NCI-H2196 (cell line): ENCODE measurements around the gene AGT.
"Not testable (repeated sequence)": the region's sequence is repeated elsewhere in the genome, so short reads cannot be mapped to it uniquely, and the experiment has no call there.

Experiments
- DNase-seq: peaks from one replicate; lab custom pipeline; 2025; ENCODE audit not compliant: unreplicated experiment; lab: John Stamatoyannopoulos, UW

Gene AGT

GRCh38 chr1:230707732-230708630, 5.9 kb downstream of the AGT start:
- DNase-seq = no peak

- no peak for DNase-seq
These were observed 6.8 kb downstream of the AGT start for GRCh38 chr1:230706887-230707731.

GRCh38 chr1:230706020-230706699, 7.8 kb downstream of the AGT start:
- DNase-seq = no peak

- no peak for DNase-seq
These were observed 8.5 kb downstream of the AGT start for GRCh38 chr1:230705289-230706019.

GRCh38 chr1:230704830-230705229, 9.1 kb downstream of the AGT start:
- DNase-seq = no peak

DNA sequence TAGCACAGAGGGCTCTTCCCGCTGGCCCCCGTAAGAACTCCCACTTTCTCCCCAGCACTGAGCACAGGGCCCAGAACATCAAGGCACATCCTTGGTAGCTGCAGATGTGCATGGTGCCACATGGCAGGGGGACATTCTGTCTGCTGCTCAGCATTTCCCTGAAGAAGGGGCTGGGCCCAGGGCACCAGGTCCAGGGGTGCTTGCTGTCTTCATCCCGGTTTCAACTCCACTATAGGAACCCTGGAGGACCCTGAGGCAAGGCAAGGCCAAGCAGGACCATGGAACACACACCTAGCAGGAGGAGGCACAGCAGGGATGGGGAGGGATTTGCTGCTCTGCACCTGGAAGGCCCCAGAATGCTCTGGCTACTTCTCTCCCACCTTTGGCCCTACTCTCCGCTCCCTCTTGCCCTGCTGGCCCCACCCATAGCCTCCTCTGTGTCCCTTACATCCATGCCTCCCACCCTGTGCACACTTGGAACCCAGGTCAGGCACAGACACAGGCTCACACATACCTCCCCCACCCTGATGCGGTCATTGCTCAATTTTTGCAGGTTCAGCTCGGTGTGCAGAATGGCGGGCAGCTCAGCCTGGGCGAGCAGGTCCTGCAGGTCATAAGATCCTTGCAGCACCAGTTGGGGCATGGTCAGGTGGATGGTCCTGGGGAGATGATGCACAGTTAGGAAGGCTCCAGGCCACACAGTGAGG, 10.1 kb downstream of the AGT start:
- no peak for DNase-seq

GRCh38 chr1:230702934-230703678, 10.8 kb downstream of the AGT start:
- no peak for DNase-seq

DNA sequence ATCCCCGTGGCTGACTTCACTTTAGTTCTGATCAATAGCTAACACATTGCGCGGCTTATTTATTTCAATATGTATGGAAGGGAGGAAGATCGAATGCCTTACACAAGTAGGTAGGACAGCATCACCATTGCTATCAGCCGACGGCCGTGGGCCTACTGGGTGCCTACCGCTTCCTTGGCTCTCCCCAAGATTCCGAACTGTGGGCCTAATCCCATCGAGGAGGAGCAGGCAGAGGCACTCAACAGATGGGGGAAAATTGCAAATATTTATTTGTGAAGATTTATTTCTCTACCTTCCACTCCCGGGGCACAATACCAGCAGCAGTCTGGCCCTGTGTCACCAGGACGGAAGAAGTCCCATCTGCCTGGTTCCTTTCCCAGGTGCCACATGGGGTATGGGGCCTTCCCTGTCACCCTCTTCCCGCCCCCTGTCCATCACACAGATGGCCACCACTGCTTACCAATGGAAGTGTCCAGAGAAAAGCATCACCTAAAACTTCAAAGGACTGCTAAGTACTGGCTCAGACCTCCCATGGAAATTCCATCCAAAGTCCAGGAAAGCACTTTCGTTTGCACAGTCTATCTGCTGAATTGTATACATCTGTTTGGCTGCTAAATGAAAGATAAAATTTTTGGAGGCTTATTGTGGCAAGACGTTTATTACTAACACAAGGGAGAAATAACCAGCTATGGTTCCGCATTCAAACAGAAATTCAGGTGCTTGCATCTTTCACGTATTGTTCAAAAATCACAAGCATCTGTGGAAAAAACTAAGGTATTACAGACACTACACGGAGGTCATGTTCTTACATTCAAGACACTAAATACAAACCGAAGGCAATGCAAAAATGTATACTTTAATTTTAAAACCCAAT, 11.8 kb downstream of the AGT start:
- DNase-seq = no peak

DNA sequence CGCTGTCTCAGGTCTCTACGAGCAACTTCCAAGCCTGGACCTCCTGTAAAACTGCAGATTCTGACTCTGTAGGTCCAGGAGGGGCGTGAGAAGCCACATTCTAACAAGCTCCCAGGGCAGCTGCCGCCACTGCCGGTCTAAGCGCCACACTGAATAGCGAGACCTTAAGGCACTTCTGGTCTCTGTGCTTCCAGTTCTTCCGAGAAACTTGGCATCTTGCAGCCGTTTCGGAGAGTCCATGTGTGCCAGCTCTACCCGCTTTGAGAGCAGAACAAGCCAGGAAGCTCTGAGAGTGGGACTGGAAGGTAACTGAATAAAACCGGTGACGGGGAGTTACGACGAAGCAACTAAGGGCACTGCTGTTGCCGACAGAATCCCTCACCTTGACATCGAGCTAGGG, 12.5 kb downstream of the AGT start:
- no peak for DNase-seq

DNA sequence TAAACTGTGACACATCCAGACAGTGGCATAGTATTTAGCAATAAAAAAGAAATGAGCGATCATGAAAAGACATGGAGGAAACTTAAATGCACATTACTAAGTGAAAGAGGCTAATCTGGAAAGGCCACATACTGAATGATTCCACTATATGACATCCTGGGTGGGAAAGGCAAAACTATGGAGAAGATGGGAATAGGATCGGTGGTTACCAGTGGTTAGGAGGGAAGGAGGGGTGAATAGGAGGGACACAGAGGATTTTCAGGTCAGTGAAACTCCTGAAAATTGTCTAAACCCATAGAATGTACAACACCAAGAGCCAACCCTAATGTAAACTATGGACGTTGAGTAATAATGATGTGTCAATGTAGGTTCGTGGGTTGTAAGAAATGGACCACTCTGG, 13.8 kb downstream of the AGT start:
- DNase-seq = no peak

DNA sequence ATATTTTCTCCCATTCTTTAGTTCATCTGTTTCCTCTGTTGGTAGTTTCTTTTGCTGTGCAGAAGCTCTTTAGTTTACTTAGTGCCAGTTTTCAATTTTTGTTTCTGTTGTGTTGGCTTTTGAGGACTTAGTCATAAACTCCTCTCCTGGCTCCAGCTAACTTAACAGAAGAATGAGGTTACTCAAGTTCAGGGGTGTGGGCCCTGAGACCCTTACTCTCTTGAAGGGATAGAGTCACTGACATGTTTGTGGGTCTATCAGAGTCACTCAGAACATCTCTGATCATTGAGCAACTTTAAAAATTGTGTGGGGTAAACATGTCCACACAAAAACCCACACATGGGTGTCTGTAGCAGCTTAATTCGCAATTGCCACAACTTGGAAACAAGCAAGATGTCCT, 14.2 kb downstream of the AGT start:
- DNase-seq = no peak

DNA sequence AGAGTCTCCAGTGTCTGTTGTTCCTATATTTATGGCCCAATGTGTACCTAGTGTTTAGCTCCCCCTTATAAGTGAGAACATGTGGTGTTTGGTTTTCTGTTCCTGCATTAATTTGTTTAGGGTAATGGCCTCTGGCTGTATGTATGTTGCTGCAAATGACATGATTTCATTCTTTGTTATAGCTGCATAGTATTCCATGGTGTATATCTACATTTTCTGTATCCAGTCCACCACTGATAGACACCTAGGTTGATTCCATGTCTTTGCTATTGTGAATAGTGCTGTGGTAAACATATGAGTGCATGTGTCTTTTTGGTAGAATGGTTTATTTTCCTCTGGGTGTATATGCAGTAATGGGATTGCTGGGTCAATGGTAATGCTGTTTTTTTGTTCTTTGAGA, 15.0 kb downstream of the AGT start:
- not testable (repeated sequence) for DNase-seq

- no peak for DNase-seq
These were observed 15.8 kb downstream of the AGT start for GRCh38 chr1:230698130-230698529.

DNA sequence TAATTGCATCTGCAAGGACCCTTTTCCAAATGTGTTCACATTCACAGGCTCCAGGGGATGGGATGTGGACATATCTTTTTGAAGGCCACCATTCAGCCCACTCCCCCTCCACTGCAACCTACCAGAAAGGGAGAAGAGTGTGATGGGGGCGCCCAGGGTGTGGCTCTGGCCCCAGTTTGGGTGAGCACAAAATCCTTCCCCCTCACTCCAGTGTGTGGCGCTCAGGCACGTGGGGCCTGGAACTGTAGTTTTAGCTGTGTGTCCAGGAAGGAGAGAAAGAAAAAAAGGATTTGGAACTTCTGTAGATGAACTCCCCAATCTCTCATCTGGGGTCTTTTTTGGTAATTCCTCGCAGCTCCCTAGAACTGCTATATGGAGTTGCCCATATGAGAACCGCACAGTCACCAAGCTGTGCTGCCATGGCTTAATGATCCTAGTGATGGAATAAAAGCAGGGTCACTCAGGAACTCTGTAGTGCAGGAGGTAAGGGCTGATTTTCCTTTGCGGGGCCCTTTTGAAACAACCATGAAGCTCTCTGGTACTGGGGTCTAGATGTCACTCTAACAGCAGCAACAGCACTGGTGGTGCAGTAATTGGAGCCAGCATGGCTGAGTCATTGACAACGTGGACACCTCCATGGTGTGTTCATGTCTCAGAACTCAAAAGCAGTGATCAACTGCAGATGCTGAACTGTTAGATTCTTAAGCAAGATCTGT, 17.0 kb downstream of the AGT start:
- DNase-seq = no peak

DNA sequence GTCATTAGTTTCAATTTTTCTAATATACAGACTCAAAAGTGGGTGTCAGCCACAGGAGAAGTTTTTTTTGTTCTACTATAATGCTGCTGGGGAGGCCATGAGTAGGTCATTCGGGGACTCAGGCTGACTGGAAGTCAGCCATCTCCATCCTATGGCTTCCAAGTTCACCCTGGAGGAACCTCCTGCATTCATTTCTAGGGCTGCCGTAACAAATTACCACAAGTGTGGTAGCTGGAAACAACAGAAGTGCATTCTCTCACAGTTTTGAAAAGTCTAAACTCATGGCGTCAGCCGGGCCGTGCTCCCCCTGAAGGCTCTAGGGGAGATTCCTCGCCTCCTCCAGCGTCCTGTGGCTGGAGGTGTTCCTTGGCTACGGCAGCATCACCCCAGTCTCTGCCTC, 17.7 kb downstream of the AGT start:
- DNase-seq = no peak

GRCh38 chr1:230694991-230695390, 18.9 kb downstream of the AGT start:
- DNase-seq = no peak

DNA sequence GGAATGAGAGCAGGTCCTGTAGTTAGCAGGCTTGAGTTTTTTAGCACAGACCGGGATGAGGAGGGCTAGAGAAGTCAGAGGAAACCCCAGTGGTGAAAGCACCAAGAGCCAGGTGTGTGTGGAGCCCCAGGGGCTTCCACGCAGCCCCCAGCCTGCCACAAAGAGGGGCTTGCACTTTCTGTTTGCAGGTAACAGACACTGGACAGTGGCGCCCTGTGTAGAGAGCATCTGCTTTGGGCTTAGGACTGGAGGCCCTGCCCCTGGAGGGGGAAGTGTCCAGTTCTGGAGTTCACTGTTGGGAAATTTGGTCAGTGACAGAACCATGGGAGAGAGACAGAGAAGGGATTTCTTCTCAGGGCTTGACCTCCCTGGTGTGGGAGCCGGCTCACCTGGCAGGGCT, 19.5 kb downstream of the AGT start:
- no peak for DNase-seq

DNA sequence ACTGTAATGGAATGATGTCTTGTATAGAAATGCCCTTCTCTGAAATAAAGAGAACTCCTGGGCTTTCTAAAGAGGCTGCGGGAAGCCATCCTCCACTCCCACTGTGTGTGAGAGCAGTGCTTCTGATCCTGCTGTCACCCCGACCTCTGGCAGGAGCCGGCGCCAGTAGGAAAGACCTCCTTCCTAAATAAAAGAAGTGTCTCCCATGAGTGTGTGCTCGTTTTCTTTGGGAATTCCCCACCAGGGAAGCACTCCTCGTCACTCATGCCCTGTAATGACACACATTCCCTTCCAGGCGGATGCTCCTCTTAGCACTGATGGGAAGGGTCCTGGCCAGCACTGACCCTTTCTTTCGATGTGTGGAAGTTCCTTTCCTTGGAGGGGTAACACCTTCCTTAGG, 20.1 kb downstream of the AGT start:
- no peak for DNase-seq
